Neural cell (in vitro differentiated cells): Measurements from ENCODE around the gene CACNA1C. TPM values are rescaled to one million over a fixed set of nuclear protein-coding genes. Genes with fewer than 3 reads are reported as not detected.

ENCODE experiments used
- H2AFZ ChIP-seq: fragments of 200-600, 300-800 bp; sonication (generic), shearing (Covaris generic); 2 replicates; pipeline ENCODE4 v1.6.0; 2014; ENCODE audit warnings: low read depth, mild to moderate bottlenecking, antibody characterized with exemption, low read length, moderate library complexity
- H3F3A ChIP-seq: fragments of 200-600 bp; shearing (Covaris generic); 2 replicates; pipeline ENCODE4 v1.6.1; 2016; ENCODE audit warnings: mild to moderate bottlenecking, moderate library complexity, mixed read lengths, antibody characterized with exemption, low read length; ENCODE audit not compliant: insufficient read depth, poor library complexity, severe bottlenecking
- H3K27ac ChIP-seq: fragments of 200-600, 300-800 bp; sonication (generic), shearing (Covaris generic); 2 replicates; pipeline ENCODE4 v1.5.1; 2014; ENCODE audit warnings: mild to moderate bottlenecking, low read length, moderate library complexity
- H3K27me3 ChIP-seq: fragments of 300-800, 200-600 bp; sonication (generic), shearing (Covaris generic); 2 replicates; pipeline ENCODE4 v1.6.0; 2014; ENCODE audit warnings: mild to moderate bottlenecking, low read depth, low read length, moderate library complexity; ENCODE audit not compliant: insufficient read depth
- H3K36me3 ChIP-seq: fragments of 300-800, 200-600 bp; sonication (generic), shearing (Covaris generic); 2 replicates; pipeline ENCODE4 v1.5.1; 2014; ENCODE audit warnings: mild to moderate bottlenecking, antibody characterized with exemption, low read length, moderate library complexity; ENCODE audit not compliant: insufficient read depth
- H3K4me2 ChIP-seq: fragments of 300-800, 200-600 bp; sonication (generic), shearing (Covaris generic); 2 replicates; pipeline ENCODE4 v1.6.0; 2014; ENCODE audit warnings: mild to moderate bottlenecking, low read length
- H3K4me3 ChIP-seq: fragments of 300-800, 200-600 bp; sonication (generic), shearing (Covaris generic); 2 replicates; pipeline ENCODE4 v1.5.1; 2014; ENCODE audit warnings: mild to moderate bottlenecking, low read length, moderate library complexity
- H3K79me2 ChIP-seq: fragments of 200-600 bp; shearing (Covaris generic); replicated peaks from 2 replicates; pipeline ENCODE4 v1.6.0; 2014; ENCODE audit warnings: mild to moderate bottlenecking, low read length, moderate library complexity; ENCODE audit not compliant: insufficient read depth
- H3K9ac ChIP-seq: fragments of 300-800, 200-600 bp; sonication (generic), shearing (Covaris generic); 2 replicates; pipeline ENCODE4 v1.6.1; 2016; ENCODE audit warnings: mild to moderate bottlenecking, low read length, mixed read lengths
- H3K9me2 ChIP-seq: fragments of 200-600 bp; shearing (Covaris generic); 2 replicates; pipeline ENCODE4 v1.6.1; 2016; ENCODE audit warnings: mild to moderate bottlenecking, low read length, mixed read lengths; ENCODE audit not compliant: insufficient read depth
- H3K9me3 ChIP-seq: fragments of 200-600, 300-800 bp; sonication (generic), shearing (Covaris generic); 2 replicates; pipeline ENCODE4 v1.6.1; 2016; ENCODE audit warnings: mild to moderate bottlenecking, mixed run types, low read length, moderate library complexity, mixed read lengths
- H4K20me1 ChIP-seq: fragments of 200-600 bp; shearing (Covaris generic); 2 replicates; pipeline ENCODE4 v1.6.1; 2016; ENCODE audit warnings: mild to moderate bottlenecking, mixed run types; ENCODE audit not compliant: insufficient read depth
- EP300 ChIP-seq: fragments of 450-650 bp; conservative IDR thresholded peaks from 2 replicates; pipeline ENCODE4 v1.6.1; 2014; ENCODE audit warnings: antibody characterized with exemption, mild to moderate bottlenecking, moderate library complexity; ENCODE audit not compliant: poor library complexity, severe bottlenecking
- POLR2AphosphoS5 ChIP-seq: IDR thresholded peaks from 2 replicates; pipeline ENCODE4 v1.6.1; 2012
- RAD21 ChIP-seq: fragments of 450-650 bp; conservative IDR thresholded peaks from 2 replicates; pipeline ENCODE4 v1.6.1; 2014; ENCODE audit warnings: antibody characterized with exemption, mild to moderate bottlenecking, moderate library complexity
- SMC3 ChIP-seq: fragments of 450-650 bp; conservative IDR thresholded peaks from 2 replicates; pipeline ENCODE4 v1.6.1; 2014; ENCODE audit warnings: antibody characterized with exemption, mild to moderate bottlenecking, moderate library complexity; ENCODE audit not compliant: poor library complexity
- TAF1 ChIP-seq: IDR thresholded peaks from 2 replicates; pipeline ENCODE4 v1.6.1; 2012; ENCODE audit warnings: low read depth
- polyA plus RNA-seq: library from polyadenylated mRNA; depleted of rRNA; stranded (reverse); fragments of >200 nt; gene quantifications from 2 replicates; pipeline ENCODE4 v1.2.3, GENCODE V29; 2014
- TF ChIP-seq, protein P1 (sequence below): IDR thresholded peaks from 2 replicates; pipeline ENCODE4 v1.6.1; 2012; ENCODE audit warnings: borderline replicate concordance

Gene CACNA1C
- polyA plus RNA-seq, 1 donor from 2014 or later, result 9.7 TPM

- no peaks in the 10 kb centered on the region for H3K9me3 ChIP-seq
These were observed 507.6 kb downstream of the CACNA1C start for GRCh38 chr12:2560356-2560755.

GRCh38 chr12:2561367-2561766 lies 508.6 kb downstream of the CACNA1C start:
- no peaks in the 10 kb centered on the region for H3K79me2 ChIP-seq

More at GRCh38 chr12:2560356-2560755, 507.6 kb downstream of the CACNA1C start:
- peaks cover 5% of the 10 kb centered on the region for H3K36me3 ChIP-seq
- H3K9ac ChIP-seq, result no peak overlapping the region
- TF ChIP-seq POLR2AphosphoS5, result no peak
- TF ChIP-seq, protein P1, sequence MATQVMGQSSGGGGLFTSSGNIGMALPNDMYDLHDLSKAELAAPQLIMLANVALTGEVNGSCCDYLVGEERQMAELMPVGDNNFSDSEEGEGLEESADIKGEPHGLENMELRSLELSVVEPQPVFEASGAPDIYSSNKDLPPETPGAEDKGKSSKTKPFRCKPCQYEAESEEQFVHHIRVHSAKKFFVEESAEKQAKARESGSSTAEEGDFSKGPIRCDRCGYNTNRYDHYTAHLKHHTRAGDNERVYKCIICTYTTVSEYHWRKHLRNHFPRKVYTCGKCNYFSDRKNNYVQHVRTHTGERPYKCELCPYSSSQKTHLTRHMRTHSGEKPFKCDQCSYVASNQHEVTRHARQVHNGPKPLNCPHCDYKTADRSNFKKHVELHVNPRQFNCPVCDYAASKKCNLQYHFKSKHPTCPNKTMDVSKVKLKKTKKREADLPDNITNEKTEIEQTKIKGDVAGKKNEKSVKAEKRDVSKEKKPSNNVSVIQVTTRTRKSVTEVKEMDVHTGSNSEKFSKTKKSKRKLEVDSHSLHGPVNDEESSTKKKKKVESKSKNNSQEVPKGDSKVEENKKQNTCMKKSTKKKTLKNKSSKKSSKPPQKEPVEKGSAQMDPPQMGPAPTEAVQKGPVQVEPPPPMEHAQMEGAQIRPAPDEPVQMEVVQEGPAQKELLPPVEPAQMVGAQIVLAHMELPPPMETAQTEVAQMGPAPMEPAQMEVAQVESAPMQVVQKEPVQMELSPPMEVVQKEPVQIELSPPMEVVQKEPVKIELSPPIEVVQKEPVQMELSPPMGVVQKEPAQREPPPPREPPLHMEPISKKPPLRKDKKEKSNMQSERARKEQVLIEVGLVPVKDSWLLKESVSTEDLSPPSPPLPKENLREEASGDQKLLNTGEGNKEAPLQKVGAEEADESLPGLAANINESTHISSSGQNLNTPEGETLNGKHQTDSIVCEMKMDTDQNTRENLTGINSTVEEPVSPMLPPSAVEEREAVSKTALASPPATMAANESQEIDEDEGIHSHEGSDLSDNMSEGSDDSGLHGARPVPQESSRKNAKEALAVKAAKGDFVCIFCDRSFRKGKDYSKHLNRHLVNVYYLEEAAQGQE, result no peak
- H3K4me2 ChIP-seq, result no peak overlapping the region
- H3K27me3 ChIP-seq, result no peaks in the 10 kb centered on the region
- H3K4me3 ChIP-seq, result no peak overlapping the region
- H2AFZ ChIP-seq, result no peak overlapping the region
- no peaks in the 10 kb centered on the region for H3K79me2 ChIP-seq
- no peak overlapping the region for H3K27ac ChIP-seq
- no peaks in the 10 kb centered on the region for H4K20me1 ChIP-seq
- H3K9me2 ChIP-seq, result no peaks in the 10 kb centered on the region
- H3F3A ChIP-seq, result no peaks in the 10 kb centered on the region

GRCh38 chr12:2562400-2562799 lies 509.6 kb downstream of the CACNA1C start:
- Histone ChIP-seq H3F3A (no peaks in the 10 kb centered on the region), H3K79me2 (no peaks in the 10 kb centered on the region), H3K27me3 (no peaks in the 10 kb centered on the region), H3K27ac (no peak overlapping the region), H3K9me3 (no peaks in the 10 kb centered on the region), H3K4me2 (no peak overlapping the region), H3K4me3 (no peak overlapping the region), H3K9me2 (no peaks in the 10 kb centered on the region), H4K20me1 (no peaks in the 10 kb centered on the region), H2AFZ (no peak overlapping the region), H3K9ac (no peak overlapping the region), H3K36me3 (peaks cover 5% of the 10 kb centered on the region)
- no peak for TF ChIP-seq EP300
- no peak for TF ChIP-seq SMC3
- no peak for TF ChIP-seq TAF1
- TF ChIP-seq RAD21, result no peak
- TF ChIP-seq, protein P1, result no peak

More at GRCh38 chr12:2561367-2561766, 508.6 kb downstream of the CACNA1C start:
- Histone ChIP-seq H3K4me3 (no peak overlapping the region), H3K9ac (no peak overlapping the region), H3K9me3 (no peaks in the 10 kb centered on the region), H3K36me3 (peaks cover 5% of the 10 kb centered on the region), H3K27me3 (no peaks in the 10 kb centered on the region), H3K4me2 (no peak overlapping the region), H3K27ac (no peak overlapping the region), H4K20me1 (no peaks in the 10 kb centered on the region), H2AFZ (no peak overlapping the region), H3K9me2 (no peaks in the 10 kb centered on the region), H3F3A (no peaks in the 10 kb centered on the region)
- TF ChIP-seq RAD21, result no peak
- no peak for TF ChIP-seq SMC3
- TF ChIP-seq, protein P1, result no peak
